MM.1S (cell line): ENCODE data around the gene WRNIP1.

Source experiments
- CTCF ChIP-seq: fragments of 300-600 bp; sonication (generic); IDR thresholded peaks from 2 replicates; pipeline ENCODE4 v1.5.1; 2016; ENCODE audit warnings: antibody characterized with exemption, low read length, mixed read lengths
- EZH2 ChIP-seq: fragments of 300-600 bp; sonication (generic); optimal IDR thresholded peaks from 2 replicates; pipeline ENCODE3; 2017; ENCODE audit warnings: low read depth, mild to moderate bottlenecking, antibody characterized with exemption, low read length, mixed read lengths

- TF ChIP-seq CTCF (no peak), EZH2 (no peak)
Measured at GRCh38 chr6:2810092-2810671, 45.0 kb downstream of the WRNIP1 start.
